Muscle of leg (tissue), 11 donors: Measurements from ENCODE around the gene ACOX3. TPM values are rescaled to one million over a fixed set of nuclear protein-coding genes. Genes with fewer than 3 reads are reported as not detected.

Experiments
- DNase-seq: peaks from one replicate; pipeline ENCODE4 v3.0.0; 2013
- H3K27ac ChIP-seq: one replicate; pipeline ENCODE4 v1.5.1; 2013; ENCODE audit warnings: mild to moderate bottlenecking, low read length, control low read depth
- H3K27me3 ChIP-seq: one replicate; pipeline ENCODE4 v1.6.1; 2013; ENCODE audit warnings: low read length; ENCODE audit not compliant: control insufficient read depth, insufficient read depth
- H3K36me3 ChIP-seq: one replicate; pipeline ENCODE4 v1.6.1; 2013; ENCODE audit warnings: low read length; ENCODE audit not compliant: control insufficient read depth, insufficient read depth
- H3K4me1 ChIP-seq: one replicate; pipeline ENCODE4 v1.6.1; 2013; ENCODE audit warnings: low read length; ENCODE audit not compliant: control insufficient read depth, insufficient read depth
- H3K4me3 ChIP-seq: one replicate; pipeline ENCODE4 v1.5.1; 2013; ENCODE audit warnings: low read length, control low read depth
- H3K9me3 ChIP-seq: replicated peaks from 2 replicates; pipeline ENCODE4 v1.6.1; 2013; ENCODE audit warnings: low read depth, low read length; ENCODE audit not compliant: control insufficient read depth
- WGBS: methylation state at CpG from one replicate; pipeline ENCODE4 v1.1.5; 2013; ENCODE audit warnings: missing lambda C conversion rate; ENCODE audit not compliant: insufficient coverage; 5-methylcytosine and 5-hydroxymethylcytosine counted together
- polyA plus RNA-seq, 8 donors: library from polyadenylated mRNA; unstranded; fragments of 120-200 nt; gene quantifications; one replicate each; pipeline versions ENCODE4 v1.2.1 to v1.2.3, GENCODE V29; 2013; ENCODE audit warnings: inconsistent platforms in 1 of 8, low replicate concordance in 1 of 8; ENCODE audit not compliant: insufficient read length in 8 of 8, insufficient read depth in 1 of 8
- total RNA-seq: library from RNA; stranded (reverse); fragments of 120-200 nt; gene quantifications from one replicate; pipeline ENCODE4 v1.2.4, GENCODE V29; 2013

Gene ACOX3
- total and polyA plus RNA-seq, 9 donors = 10.1 to 20.3 (median 15.8) TPM

DNA sequence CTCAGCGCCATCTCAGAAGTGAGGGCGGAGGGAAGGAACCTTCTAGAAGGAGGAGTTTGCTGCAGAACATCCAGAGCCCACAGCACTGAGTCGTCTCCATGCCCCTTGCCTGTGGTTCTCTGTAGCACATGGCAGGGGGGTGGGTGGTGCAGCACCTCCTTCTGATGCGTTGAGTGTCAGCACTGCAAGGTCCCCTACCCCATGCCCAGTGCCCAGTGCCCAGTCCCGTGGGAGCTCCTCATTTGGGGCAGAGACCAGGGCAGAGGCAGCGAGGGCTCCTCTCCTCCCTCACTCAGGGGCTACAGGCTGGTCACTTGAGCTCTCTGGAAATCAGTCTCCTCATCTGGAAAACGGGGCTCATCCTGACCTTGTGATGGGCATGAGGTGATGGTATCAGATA, 92.9 kb downstream of the ACOX3 start:
- H3K36me3 ChIP-seq = no peaks in the 10 kb centered on the region
- no peak overlapping the region for H3K27ac ChIP-seq
- no peak for DNase-seq
- WGBS = 93% methylated on average over 2 of the region's 7 CpGs
- no peaks in the 10 kb centered on the region for H3K9me3 ChIP-seq
- H3K4me3 ChIP-seq = no peak overlapping the region
- no peaks in the 10 kb centered on the region for H3K27me3 ChIP-seq
- peaks cover 47% of the 10 kb centered on the region for H3K4me1 ChIP-seq

DNA sequence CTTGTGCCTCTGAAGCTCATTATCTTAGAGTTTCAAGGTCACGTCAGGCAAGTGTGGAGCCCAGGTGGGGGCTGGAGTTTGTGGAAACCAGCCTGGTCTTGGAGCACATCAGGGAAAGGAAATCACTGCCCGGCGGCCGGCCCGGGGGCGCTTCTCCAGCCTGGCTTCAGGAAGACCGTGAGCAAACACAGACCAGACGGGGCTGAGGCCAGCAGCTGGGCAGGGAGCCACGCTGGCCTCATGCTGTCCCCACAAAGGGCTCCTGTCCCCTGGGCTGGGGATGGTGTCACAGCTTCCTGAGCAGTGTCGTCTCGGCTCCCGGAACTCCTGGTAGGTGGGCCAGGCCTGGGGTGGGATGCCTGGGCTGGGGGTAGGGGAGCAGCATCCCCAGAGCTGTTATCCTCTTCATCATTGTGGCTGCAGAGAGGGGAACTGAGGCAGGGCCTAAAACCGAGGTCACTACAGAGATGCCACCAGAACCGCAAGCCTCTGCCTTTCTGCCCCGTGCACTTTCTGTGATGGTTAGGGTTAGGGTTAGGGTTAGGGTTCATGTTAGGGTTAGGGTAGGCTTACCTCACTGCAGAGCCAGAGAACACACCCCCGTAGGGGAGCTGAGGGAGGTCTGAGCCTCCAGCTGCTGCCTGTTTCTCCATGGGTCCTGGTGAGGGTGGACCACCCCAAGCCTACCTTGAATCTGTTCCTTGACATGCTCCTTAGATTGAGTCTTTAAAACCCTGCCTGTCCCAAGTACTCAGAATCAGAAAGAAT, 93.5 kb downstream of the ACOX3 start:
- Histone ChIP-seq H3K4me1 (peaks cover 43% of the 10 kb centered on the region), H3K9me3 (no peaks in the 10 kb centered on the region), H3K4me3 (no peak overlapping the region), H3K27me3 (no peaks in the 10 kb centered on the region), H3K27ac (no peak overlapping the region), H3K36me3 (no peaks in the 10 kb centered on the region)
- 45% methylated on average over 12 of the region's 16 CpGs for WGBS
- no peak for DNase-seq

GRCh38 chr4:8345946-8346814, 94.3 kb downstream of the ACOX3 start:
- Histone ChIP-seq H3K4me1 (peaks cover 42% of the 10 kb centered on the region), H3K27ac (no peak overlapping the region), H3K27me3 (no peaks in the 10 kb centered on the region), H3K36me3 (no peaks in the 10 kb centered on the region), H3K4me3 (no peak overlapping the region), H3K9me3 (no peaks in the 10 kb centered on the region)
- no peak for DNase-seq
- 93% methylated on average over 31 of the region's 39 CpGs for WGBS

DNA sequence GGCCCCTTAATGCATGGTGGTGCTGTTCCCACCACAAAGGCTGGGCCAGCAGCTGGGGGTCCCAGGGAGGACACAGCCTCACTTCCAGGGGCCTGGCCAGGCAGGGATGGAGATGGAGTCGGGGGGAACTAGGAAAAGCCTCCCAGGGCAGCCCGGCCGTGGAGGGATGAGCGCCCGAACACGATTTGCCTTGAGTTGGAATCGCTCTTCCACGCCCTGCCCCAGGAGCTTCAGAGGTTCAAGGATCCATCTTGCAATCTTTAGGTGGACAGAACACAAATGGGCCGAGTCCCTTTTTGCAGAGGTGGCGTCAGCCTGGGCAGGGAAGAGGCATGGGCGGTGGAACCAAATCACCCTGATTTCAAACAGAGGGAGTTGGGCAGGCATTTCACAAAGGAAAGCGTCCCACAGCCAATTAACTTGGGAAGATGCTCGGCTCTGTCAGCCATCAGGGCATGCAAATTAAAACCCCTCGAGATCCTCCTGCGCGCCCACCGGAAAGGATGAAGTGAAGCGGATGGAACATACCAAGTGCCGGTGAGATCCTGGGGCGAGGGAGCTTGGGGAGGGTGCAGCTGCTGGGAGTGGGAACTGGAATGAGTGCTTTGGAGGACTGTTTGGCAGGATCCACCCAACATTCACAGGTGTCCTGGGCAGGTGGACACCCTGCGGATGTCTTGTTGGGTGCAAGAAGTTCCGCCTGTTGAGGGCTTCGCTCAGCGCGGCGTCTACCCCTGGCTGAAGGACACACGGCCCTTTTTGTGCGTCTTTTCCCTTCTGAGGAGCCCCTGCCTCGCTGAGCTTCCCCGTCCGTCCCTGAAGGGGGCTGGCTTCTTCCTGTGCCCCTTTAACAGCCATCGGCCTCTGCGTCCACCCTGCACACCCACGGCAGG, 95.2 kb downstream of the ACOX3 start:
- H3K9me3 ChIP-seq = no peaks in the 10 kb centered on the region
- H3K27ac ChIP-seq = no peak overlapping the region
- no peaks in the 10 kb centered on the region for H3K36me3 ChIP-seq
- peaks cover 45% of the 10 kb centered on the region for H3K4me1 ChIP-seq
- H3K27me3 ChIP-seq = no peaks in the 10 kb centered on the region
- DNase-seq = no peak
- WGBS = 94% methylated on average over 34 of the region's 34 CpGs
- H3K4me3 ChIP-seq = no peak overlapping the region

DNA sequence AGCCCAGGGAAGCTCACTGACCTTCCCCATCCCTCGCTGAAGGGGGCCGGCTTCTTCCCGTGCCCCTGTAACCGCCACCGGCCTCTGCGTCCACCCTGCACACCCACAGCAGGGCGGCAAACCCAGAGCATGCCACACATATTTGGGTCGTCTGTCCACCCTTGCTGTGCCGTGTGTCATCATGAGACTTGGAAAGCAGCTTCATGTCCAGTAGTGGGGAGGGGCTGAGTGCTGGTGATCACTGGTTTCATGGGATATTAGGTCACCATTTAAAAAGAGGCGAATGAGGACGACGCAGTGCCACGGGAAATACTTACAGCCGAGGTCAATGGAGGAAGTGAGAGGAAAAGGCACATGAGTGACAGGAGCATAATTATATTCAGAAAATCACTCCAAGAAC, 96.1 kb downstream of the ACOX3 start:
- H3K27me3 ChIP-seq = no peaks in the 10 kb centered on the region
- no peak for DNase-seq
- no peaks in the 10 kb centered on the region for H3K36me3 ChIP-seq
- peak overlapping the region; percentile 76 for H3K27ac ChIP-seq
- peaks cover 42% of the 10 kb centered on the region for H3K4me1 ChIP-seq
- WGBS = 83% methylated on average over 7 of the region's 14 CpGs
- no peaks in the 10 kb centered on the region for H3K9me3 ChIP-seq
- no peak overlapping the region for H3K4me3 ChIP-seq

- Histone ChIP-seq H3K4me3 (no peak overlapping the region), H3K27me3 (no peaks in the 10 kb centered on the region), H3K9me3 (no peaks in the 10 kb centered on the region), H3K4me1 (peaks cover 42% of the 10 kb centered on the region), H3K27ac (peak overlapping the region; percentile 76), H3K36me3 (no peaks in the 10 kb centered on the region)
- DNase-seq = no peak
- 89% methylated on average over 6 of the region's 11 CpGs for WGBS
Measured at GRCh38 chr4:8343967-8344331, 96.6 kb downstream of the ACOX3 start.

GRCh38 chr4:8343262-8343966, 97.1 kb downstream of the ACOX3 start:
- Histone ChIP-seq H3K27ac (peak overlapping the region; percentile 76), H3K9me3 (no peaks in the 10 kb centered on the region), H3K27me3 (no peaks in the 10 kb centered on the region), H3K4me3 (no peak overlapping the region), H3K36me3 (no peaks in the 10 kb centered on the region), H3K4me1 (peaks cover 42% of the 10 kb centered on the region)
- DNase-seq = peak; percentile 82
- WGBS = 34% methylated on average over 25 of the region's 28 CpGs

GRCh38 chr4:8342651-8343261, 97.8 kb downstream of the ACOX3 start:
- DNase-seq = no peak
- WGBS = 74% methylated on average over 16 of the region's 16 CpGs
- Histone ChIP-seq H3K27me3 (no peaks in the 10 kb centered on the region), H3K9me3 (no peaks in the 10 kb centered on the region), H3K27ac (peak overlapping the region; percentile 76), H3K36me3 (no peaks in the 10 kb centered on the region), H3K4me1 (peaks cover 42% of the 10 kb centered on the region), H3K4me3 (no peak overlapping the region)

- H3K9me3 ChIP-seq = no peaks in the 10 kb centered on the region
- H3K4me3 ChIP-seq = no peak overlapping the region
- H3K27ac ChIP-seq = peak overlapping the region; percentile 83
- WGBS = 35% methylated on average over 8 of the region's 10 CpGs
- H3K27me3 ChIP-seq = no peaks in the 10 kb centered on the region
- H3K4me1 ChIP-seq = peaks cover 39% of the 10 kb centered on the region
- no peaks in the 10 kb centered on the region for H3K36me3 ChIP-seq
- peak; percentile 78 for DNase-seq
Measured at GRCh38 chr4:8341691-8342090, 98.8 kb downstream of the ACOX3 start.
